ENCODE results near the gene EPS8L2. TPM values are rescaled to one million over a fixed set of nuclear protein-coding genes. Genes with fewer than 3 reads are reported as not detected.
A peak's percentile ranks its signal among the peaks of the same experiment; 100 is the strongest.

The EPS8L2 gene
- total and polyA plus RNA-seq, 2 of the 8 experiments (the other 6 are each of a cell fraction or from before 2014, with no cell fraction given): 38.5 to 57.0 TPM

- H3K9me3 ChIP-seq (ENCODE audit: insufficient read depth in 2 of 2, low read depth in 1 of 2, low read length in 1 of 2): peaks cover 0 to 2% of the 10 kb centered on the region in 2 experiments; a peak in 1 of 4 replicates
- H3K18ac ChIP-seq (ENCODE audit: extremely low read depth, low read length): peak overlapping the region; percentile 100
- H3K14ac ChIP-seq (ENCODE audit: insufficient read length): no peak overlapping the region
- H3K4ac ChIP-seq (replicated peaks; ENCODE audit: insufficient read length, low read depth, low read length): peak overlapping the region; percentile 98
- peaks cover 7% of the 10 kb centered on the region; the same call in 1 of the 2 replicates for H3K79me1 ChIP-seq (ENCODE audit: low read depth, low read length)
- H3K56ac ChIP-seq (replicated peaks; ENCODE audit: insufficient read length, low read depth, low read length): peak overlapping the region; percentile 98
- peak overlapping the region; percentile 99 for H4K5ac ChIP-seq (ENCODE audit: insufficient read length, low read depth, low read length)
- TF ChIP-seq SP4 (IDR thresholded peaks at IDR 0.05; ENCODE audit: low read length) (peak; percentile 98), MAX (IDR thresholded peaks at IDR 0.05) (no peak)
- peaks cover 7% of the 10 kb centered on the region; the same call in 1 of the 2 replicates for H3K23me2 ChIP-seq (ENCODE audit: low read depth, low read length)
- peak overlapping the region; percentile 62 to 92 (median 77) for H3K4me3 ChIP-seq (ENCODE audit: extremely low read depth in 1 of 4, insufficient read depth in 2 of 4, low read depth in 3 of 4, low read length in 4 of 4)
- H4K91ac ChIP-seq (replicated peaks; ENCODE audit: insufficient read length, low read length): peak overlapping the region; percentile 99
- DNase-seq (ENCODE audit: low read depth in 1 of 2, low spot score in 2 of 2): no peak
- peak overlapping the region; percentile 94 to 98 (median 98) for H3K9ac ChIP-seq (replicated peaks in 1 of 4; ENCODE audit: extremely low read depth in 1 of 4, low read depth in 3 of 4, low read length in 3 of 4)
- H3K36me3 ChIP-seq (ENCODE audit: control insufficient read depth in 2 of 4, insufficient read depth in 4 of 4, low read length in 3 of 4): peaks cover 0 to 3% (median 0%) of the 10 kb centered on the region in 4 experiments; a peak in 1 of 8 replicates
- H2BK120ac ChIP-seq (replicated peaks; ENCODE audit: low read depth, low read length): no peak overlapping the region
- no peak overlapping the region; the same call in 1 of the 2 replicates for H2BK15ac ChIP-seq (ENCODE audit: low read length)
- WGBS, 2 experiments (ENCODE audit: extremely low coverage in 1 of 2, insufficient coverage in 1 of 2, insufficient read length in 1 of 2, insufficient replicate concordance in 2 of 2, low coverage in 1 of 2, low lambda C conversion rate in 2 of 2, missing lambda C conversion rate in 1 of 2): 1% methylated on average over 22 of the region's 25 CpGs; no CpG with 5 or more reads in 1 of the 2 experiments
- H3K23ac ChIP-seq (ENCODE audit: insufficient read length): no peak overlapping the region
- no peak for FAIRE-seq
- peak overlapping the region; percentile 92; the same call in 1 of the 2 replicates for H2BK12ac ChIP-seq (ENCODE audit: low read depth, low read length)
- H2BK5ac ChIP-seq (ENCODE audit: low read depth, low read length): peak overlapping the region; percentile 99
- H3K4me2 ChIP-seq (ENCODE audit: insufficient read depth in 1 of 2, low read depth in 2 of 2, low read length in 2 of 2): peak overlapping the region; percentile 33 to 63
- peaks cover 5 to 33% of the 10 kb centered on the region in 2 experiments; a peak in 3 of 4 replicates for H3K79me2 ChIP-seq (ENCODE audit: control insufficient read depth in 1 of 2, insufficient read depth in 2 of 2, low read length in 2 of 2)
- peaks cover 0 to 28% (median 11%) of the 10 kb centered on the region in 4 experiments; a peak in 6 of 7 replicates for H3K4me1 ChIP-seq (replicated peaks in 1 of 4; ENCODE audit: control insufficient read depth in 3 of 4, insufficient read depth in 4 of 4, low read length in 3 of 4)
- H2AFZ ChIP-seq (ENCODE audit: low read length): no peak overlapping the region; the same call in 1 of the 2 replicates
- peak overlapping the region; percentile 97 for H3K27ac ChIP-seq (ENCODE audit: low read depth, low read length)
- H4K8ac ChIP-seq (ENCODE audit: extremely low read depth, insufficient read depth, low read length): peak overlapping the region; percentile 99
- no peak overlapping the region for H2AK5ac ChIP-seq (ENCODE audit: low read depth, low read length)
- H2BK20ac ChIP-seq (ENCODE audit: low read length): no peak overlapping the region
- H3K27me3 ChIP-seq (replicated peaks in 1 of 4; ENCODE audit: control insufficient read depth in 3 of 4, extremely low read depth in 1 of 4, insufficient read depth in 3 of 4, low read length in 3 of 4): no peaks in the 10 kb centered on the region
- ChIA-PET POLR2A (ENCODE audit: partially characterized antibody) (interaction anchor here (1.0 to 3.2 kb wide), 10 partner anchors 9 to 124 kb away, joined by 4 to 16 read pairs (median 9); partner anchors contain the start of genes PNPLA2 and TALDO1), CTCF (ENCODE audit: partially characterized antibody) (interaction anchor here (0.7 to 4.9 kb wide), 7 partner anchors 11 to 70 kb away, joined by 3 to 37 read pairs (median 3); partner anchors contain the start of gene EPS8L2)
- H4K20me1 ChIP-seq (replicated peaks in 1 of 2; ENCODE audit: control insufficient read depth in 1 of 2, insufficient read depth in 2 of 2, low read length in 2 of 2): peaks cover 9 to 10% of the 10 kb centered on the region in 2 experiments
Measured at GRCh38 chr11:695288-695537, 10.8 kb upstream of the EPS8L2 start.

All from H1 (cell line).